HG03280 (cell line): ENCODE data around the gene CFAP251.
"Not testable (repeated sequence)": the region's sequence is repeated elsewhere in the genome, so short reads cannot be mapped to it uniquely, and the experiment has no call there.

Experiments used
- ATAC-seq: cut with Tn5 transposase; IDR thresholded peaks from one replicate; pipeline ENCODE4 v1.9.1; 2021; ENCODE audit warnings: mild to moderate bottlenecking, moderate library complexity; ENCODE audit not compliant: unreplicated experiment

The CFAP251 gene

DNA sequence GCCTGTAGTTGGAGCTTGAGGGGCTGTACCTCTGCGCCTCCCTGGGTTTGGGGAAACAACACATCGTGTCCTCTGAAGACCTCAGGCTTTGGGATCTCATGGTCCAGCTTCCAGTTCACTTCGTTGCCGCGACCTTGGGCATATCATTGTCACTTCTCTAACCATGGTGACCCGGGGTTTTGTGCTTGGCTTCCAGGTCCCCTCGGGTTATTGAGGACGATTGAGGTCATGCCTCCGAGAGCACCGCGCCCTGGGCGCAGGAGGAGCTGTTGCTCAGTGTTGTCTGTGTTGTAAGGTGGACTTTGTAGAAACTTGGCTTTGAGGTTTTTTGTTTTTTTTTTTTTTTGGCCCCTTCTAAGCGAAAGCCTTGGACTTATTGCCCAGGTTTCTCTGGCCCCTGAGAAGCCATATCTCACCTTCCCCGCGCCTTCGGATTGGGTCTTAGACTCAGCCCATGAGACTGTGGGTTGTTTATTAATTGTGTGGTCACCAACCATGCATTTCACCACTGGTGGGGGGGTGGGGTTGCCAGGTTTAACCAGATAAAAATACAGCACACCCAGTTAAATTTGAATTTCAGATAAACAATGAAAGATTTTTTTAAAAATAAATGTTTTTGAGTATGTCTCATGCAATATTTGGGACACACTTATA is 105.9 kb downstream of the CFAP251 start:
- ATAC-seq = no peak

DNA sequence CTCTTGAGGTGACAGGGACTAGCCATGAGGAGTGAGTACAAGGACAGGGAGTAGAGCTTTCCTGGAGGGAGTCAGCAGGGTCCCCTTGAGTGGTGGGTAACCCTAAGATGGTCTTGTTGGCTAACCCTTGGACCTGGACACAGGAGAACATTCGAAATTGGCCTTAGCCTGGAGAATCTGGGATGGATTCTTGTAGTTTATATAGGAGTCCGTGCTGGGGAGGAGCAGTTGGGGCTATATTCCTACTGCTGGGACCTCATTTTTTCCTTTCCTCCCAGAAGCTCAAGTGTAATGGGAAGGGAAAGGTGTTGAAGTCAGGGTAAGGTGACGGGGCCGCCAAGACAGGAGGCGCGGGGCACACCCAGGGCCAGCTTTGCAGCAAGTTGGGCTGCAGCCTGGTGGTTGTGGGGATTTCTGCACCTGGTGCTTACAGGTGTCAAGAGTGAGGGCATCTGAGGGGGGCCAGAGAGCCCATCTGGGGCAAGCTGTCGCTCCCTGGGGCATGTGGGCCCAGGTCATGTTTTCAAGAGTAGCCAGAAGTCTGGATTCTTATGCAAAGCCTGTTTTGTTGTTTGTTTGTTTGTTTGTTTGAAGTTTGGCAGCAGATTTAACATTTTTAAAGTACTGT is 108.4 kb downstream of the CFAP251 start:
- ATAC-seq = no peak

DNA sequence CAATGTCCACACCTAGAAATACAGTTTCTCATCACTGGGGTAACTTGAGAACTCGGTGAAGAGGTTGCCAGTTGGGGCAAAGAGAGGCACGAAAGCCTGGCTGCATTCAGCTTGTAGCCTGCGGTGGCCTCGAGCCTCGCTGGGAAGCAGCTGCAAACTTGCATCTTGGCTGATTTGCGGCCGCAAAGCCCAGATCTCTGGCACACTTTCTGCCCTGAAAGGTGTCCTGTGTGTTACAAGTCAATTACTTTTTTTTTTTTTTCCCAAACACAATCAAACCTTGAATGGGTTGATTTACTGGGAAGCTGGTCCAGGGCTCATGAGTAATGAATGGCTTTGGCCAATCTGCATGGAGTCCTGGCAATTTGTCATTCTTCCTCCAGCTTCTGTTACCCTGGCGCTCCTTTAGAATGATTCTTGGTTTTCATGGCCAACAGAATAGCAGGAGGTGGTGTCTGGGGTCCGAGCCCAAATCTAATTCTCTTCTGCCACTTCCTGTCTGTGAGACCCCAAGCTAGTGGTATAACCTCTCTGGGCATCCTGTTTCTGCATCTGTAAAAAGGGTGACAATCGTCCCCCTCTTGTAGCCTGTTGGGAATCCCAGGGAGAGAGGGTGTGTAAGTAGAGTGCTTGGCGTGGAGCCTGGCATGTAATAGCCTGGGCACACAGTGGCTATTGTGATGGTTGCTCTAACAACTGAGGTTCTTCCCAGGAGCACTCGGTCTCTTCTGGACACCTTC is 109.9 kb downstream of the CFAP251 start:
- no peak for ATAC-seq

DNA sequence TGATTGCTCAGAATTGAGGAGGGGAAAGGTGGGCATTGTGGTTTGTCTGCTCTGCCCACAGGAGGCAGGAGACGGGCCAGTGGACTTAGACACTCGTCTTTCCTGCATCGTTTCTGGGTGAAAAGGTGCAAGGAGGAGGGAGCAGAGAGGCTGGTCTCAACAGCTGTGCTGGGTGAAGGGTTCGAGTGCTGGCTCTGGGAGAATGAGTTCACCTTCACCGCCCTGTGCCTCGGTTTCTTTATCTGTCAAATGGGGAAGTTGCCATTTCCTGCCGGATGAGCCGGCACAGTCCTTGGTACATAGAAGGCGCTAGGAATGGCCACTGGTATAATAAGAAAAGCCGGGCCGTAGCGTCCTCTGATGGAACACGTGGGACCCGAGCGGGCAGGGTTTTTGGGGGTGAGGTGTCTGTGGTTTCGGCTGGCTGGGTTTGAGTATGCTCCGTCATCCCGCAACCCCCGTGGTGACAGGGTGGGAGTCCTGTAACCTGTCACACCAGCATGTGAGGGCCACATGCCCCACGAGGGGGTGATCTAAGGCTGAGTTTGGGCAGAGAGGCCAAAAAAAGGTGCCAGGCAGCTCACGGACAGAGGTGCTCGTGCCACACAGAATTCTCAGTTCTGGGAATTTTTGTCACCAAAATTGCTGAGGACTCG is 110.6 kb downstream of the CFAP251 start:
- no peak for ATAC-seq

DNA sequence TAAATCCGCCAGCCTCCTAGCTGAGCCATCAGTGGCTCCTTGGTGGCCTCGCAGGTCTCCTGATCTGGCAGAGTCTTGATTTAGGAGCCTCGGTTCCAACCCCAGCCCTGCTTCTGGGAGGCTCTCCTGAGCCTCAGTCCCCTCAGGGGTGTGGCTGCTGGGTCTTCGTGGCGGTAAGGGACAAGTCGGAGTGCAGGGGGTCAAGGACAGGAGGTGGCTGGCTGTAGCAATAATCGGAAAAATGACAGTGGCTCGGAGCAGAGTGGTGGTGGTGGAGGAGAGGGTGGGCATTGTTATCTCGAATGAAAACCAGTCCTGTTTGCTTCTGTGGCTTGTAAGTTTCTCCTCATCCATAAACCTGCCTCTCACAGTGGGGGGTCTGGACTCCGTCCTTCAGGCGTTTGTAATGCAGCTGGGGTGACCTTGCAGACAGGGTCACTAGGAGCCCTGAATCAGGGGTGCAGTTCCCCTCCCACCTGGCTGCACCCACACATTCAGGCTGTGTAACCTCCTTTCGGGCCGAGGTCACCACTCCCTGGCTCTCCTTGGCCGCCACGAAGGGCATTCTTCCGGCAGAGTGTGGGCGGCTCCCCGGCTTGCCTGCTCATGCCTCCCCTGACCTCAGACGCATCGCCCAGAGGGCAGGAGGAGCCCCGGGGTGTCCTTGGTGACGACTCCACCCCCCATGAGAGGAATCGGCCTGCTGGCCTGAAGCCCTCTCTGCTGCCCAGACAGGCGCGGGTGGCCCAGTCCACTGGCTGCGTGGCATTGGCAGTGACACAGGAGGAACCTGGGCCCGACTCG is 111.4 kb downstream of the CFAP251 start:
- ATAC-seq = no peak

DNA sequence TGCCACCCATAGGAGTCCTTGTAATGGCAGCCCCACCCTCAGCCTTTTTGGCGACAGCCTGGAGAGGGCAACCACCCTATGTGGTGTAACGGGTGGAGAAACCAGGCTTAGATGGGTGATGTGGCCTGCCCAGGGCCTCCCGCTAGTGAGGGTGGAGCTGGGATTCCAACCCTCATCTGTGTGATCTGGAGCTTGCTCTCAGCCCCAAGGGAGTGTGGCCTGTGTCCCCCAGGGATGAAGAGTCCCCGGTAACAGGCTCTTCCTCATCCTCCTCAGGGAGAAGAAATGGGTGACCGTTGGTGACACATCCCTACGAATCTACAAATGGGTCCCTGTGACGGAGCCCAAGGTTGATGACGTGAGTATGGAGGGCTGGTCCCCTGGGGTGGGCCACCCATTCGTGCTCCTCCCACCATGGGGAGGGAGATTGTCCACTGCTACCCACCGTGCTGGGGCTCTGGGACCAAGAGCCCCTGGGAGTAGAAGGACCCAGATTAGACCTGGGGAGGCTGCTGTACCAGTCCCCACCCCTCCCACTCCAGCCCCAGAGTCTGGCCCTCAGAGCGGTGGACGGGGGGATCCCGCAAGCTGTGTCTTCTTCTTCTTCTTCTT is 112.1 kb downstream of the CFAP251 start:
- no peak for ATAC-seq

DNA sequence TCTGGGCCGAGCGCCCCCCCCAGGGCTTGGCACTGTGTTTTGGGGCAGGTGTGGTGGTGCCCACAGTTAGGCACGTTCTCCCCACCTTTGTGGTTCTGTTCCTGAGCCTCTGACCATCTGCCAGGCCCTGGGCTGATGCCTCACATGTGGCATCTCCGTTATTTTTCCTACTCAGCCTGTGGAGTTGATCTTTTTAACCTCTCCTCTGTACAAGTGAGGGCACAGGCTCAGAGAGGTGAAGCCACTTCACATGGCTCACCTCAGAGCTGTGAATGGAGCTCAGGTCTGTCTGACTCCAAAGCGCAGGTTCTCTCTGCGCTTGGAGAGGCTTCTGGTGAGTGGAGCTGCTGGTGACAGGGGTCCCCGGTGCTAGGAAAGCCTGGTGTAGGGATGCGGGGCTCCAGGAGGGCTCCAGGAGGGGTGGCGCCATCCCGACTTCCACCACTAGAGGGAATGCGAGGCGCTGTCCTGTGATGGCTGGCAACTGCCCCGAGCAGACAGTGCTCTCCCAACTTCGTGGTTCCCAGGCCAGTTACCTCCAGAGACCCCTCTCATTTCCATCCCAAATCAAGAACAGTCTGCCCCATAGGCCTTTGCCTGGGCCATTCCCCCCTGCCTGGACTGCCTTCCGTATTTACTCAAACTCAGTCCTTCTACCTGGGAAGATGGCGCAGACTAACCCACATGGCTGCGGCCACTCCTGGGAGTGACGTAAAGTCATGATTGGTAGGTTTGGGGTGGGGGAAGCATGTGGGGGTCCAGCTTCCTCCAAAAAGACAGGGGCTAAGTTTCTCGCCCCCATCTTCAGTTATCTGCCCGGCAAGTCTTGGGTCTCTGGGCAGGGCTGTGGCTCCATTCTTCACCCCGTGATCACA is 113.2 kb downstream of the CFAP251 start:
- ATAC-seq = no peak

DNA sequence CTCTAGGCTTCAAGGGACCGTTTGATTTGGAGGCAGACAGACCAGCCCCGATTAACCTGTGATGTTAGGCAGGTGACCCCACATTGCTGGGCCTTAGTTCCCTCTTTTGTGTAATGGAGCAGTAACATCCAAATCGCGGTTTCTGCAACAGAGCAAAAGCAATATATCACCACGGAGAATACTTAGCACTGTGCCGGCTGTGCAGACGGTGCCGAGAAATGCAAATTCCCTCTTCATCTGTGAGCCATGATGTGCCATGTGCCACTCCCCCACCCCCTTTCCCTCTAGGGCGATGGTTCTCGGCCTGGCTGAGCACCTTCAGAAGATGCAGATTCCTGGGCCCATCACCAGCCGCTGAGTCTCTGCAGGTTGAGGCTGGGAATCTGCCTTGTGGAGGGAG is 114.2 kb downstream of the CFAP251 start:
- ATAC-seq = no peak

DNA sequence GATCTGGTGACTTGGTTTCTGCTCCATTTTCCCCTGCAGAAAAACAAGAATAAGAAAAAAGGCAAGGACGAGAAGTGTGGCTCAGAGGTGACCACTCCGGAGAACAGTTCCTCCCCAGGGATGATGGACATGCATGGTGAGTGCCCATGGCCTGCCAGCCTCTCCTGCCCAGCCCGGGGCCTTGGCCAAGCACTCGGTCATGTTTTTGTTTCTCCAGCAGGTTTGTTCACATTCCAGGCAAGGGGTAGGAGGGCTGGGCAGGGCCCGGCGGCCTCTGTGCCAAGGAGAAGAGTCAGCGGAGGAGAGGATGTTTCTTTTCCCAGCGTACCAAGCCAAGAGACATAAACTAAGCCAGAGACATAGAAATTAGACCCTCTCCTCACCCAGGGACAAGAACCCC is 116.9 kb downstream of the CFAP251 start:
- no peak for ATAC-seq

DNA sequence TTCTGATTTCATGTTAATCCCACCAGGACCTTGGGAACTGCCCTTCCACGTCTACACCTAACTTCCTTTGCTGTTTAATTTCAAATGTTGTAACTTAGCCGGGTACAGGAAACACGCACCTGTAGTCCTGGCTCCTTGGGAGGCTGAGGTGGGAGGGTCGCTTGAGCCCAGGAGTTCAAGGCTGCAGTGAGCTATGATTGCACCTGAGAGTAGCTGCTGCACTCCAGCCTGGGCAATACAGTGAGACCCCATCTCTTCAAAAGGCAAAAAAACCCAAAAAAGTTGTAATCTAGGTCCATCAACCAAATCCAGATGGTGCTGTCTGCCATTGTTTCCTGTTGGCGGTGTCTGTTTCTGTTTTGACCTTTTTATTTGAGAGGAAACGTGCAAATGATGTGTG is 117.8 kb downstream of the CFAP251 start:
- no peak for ATAC-seq

DNA sequence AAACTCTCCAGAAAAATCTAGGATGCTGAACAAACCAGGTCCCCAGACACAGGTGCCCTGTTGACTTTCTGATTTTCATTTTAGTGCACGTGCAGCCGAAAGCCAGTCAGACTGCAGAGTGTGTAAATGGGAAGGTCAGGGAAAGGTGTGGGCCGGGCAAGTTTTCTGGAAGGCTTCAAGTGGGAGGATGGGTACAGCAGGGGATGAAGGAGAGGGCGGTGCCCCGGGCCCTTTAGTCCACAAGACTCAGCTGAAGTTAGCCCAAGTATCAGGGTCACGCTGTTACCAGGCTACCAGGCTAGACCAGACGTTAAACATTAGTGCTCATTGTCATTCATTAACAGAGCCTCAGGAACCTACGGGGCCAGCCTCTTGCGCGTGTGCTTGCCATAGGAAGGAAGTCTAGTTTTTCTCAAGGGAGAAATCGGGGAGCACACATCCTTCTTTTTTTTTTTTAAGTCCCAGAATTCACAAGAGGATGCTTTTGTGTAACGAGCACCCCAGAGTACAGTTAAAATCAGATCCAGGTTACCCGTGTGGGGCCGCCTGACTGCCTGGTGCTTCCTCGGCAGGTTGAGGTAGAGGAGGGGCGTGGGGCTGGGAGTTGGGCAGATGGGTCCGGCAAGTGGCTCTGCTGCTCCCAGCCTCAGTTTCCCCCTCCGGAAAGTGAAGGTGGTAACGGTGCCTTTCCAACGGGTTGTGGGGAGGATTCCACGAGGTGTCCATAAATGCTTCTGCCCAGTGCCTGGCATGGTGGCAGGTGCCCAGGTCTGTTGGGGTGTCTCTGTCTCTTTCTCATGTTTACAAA is 122.4 kb downstream of the CFAP251 start:
- ATAC-seq = no peak

DNA sequence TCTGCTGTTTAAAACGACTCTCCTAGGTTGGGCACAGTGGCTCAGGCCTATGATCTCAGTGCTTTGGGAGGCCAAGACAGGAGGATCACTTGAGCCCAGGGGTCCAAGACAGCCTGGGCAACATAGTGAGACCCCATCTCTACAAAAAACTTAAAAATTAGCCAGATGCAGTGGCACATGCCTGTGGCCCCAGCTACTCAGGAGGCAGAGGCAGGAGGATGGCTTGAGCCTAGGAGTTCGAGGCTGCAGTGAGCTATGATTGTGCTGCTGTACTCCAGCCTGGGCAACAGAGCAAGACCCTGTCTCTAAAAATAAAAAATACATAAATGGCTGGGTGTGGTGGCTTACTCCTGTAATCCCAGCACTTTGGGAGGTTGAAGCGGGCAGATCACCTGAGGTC is 123.1 kb downstream of the CFAP251 start:
- ATAC-seq = not testable (repeated sequence)

DNA sequence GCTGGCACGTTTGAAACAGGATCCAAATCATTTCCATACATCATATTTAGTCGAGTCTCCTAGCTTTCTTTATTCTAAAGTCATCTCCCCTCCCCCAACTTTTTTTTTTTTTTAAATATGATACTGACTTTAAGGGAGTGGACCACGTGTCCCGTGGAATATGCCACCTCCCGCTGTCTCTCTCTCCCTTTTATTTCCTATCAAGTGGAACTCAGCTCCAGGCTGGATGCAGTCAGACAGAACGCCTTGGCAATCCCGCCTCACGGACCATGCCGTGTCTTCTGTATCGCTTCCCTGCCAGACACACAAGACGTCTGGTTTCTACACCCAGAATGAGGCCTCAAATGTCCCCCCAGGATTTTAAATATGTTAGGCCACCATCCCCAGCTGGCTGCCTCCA is 124.5 kb downstream of the CFAP251 start:
- no peak for ATAC-seq

DNA sequence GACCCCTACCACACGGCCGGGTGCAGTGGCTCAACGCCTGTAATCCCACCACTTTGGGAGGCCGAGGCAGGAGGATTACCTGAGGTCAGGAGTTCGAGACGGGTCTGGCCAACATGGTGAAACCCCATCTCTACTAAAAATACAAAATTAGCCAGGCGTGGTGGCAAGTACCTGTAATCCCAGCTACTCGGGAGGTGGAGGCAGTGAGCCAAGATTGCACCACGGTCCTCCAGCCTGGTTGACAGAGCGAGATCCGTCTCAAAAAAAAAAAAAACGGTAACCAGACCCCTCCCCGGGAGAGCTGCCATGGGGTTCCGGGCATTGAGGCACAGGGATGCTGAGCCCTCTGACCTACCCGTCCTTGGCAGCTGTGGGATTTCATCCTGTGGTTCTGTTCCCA is 125.1 kb downstream of the CFAP251 start:
- no peak for ATAC-seq

DNA sequence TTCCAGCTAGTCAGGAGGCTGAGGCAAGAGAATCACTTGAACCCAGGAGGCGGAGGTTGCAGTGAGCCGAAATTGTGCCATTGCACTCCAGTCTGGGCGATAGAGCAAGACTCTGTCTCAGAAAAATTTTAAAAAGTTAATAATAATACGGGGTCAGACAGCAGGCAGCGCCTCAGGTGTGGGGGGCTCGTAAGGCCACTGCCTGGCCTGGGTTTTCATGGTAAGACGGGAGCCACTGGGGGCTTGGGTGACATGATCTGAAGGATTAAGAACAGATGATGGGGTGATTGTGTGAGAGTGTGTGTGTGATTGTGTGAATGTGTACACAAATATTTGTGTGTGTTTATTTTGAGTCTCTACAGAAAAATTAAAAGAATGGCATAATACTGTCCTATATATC is 126.9 kb downstream of the CFAP251 start:
- ATAC-seq = no peak

DNA sequence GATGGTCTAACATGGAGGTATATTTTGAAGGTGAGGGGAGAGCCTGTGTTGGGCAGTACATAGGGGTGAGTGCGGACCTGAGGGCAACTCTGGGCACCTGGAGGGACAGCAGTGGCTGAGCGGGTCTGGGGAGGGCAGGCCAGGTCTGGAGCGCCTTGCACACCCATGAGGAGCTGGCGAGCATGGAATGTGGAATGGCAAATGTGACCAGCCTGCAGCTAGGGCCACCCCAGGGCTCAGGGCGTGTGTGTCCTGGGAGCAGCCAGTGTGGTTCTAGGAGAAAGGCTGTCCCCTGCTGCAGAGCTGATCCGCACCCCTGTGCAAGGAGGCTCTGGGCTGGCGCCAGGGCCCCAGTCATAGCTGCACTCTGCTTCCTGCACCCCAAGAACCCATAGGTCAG is 127.8 kb downstream of the CFAP251 start:
- ATAC-seq = no peak

DNA sequence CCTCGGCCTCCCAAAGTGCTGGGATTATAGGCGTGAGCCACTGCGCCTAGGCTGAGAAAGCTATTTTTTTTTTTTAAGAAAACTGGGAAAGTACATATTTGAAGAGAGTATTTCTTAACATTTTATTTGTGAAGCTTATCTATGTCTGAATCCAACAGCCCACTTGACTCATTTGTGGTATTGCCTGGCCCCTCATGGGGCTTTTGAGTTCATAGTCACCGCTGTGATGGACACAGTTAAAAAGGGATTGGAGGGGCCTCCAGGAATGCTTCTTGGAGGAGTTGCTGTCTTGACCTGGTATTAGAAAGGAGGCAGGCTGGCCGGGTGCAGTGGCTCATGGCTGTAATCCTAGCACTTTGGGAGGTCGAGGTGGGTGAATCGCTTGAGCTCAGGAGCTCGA is 129.8 kb downstream of the CFAP251 start:
- ATAC-seq = no peak

DNA sequence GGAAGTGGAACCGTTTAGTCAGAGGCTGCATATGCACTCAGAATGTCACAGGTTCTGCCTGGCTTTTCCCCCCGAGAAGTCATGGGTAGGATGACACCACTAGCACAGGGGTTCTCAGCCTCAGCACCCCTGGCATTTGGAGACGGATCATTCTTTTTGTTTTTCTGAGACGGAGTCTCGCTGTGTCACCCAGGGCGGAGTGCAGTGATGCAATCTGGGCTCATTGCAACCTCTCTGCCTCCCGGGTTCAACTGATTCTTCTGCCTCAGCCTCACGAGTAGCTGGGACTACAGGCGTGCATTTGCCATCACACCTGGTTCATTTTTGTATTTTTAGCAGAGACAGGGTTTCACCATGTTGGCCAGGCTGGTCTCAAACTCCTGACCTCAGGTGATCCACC is 131.4 kb downstream of the CFAP251 start:
- no peak for ATAC-seq

DNA sequence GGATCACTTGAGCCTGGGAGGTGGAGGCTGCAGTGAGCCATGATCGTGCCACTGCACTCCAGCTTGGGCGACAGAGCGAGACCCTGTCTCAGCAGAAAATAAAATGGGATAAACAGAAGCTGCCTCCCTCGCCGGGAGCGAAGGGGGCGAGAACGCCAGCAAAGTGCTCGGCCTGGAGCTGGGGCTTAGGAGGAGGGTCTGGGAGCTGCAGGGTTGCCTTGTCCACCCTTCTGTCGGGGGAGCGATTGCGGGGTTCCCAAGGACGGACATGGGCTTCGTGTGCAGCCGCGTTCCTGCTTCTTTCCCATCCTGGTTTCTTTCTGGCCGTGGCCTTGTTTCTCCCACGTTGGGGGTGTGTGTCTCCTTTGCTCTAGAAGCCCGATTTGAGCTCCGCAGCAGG is 132.3 kb downstream of the CFAP251 start:
- no peak for ATAC-seq
